DLD1 (cell line): ENCODE measurements around the gene ADAM33.

Experiments used
- in situ Hi-C: cut with HindIII; loops from 2 replicates; pipeline ENCODE4 v1.10.0; 2017; ENCODE audit warnings: low sequenced_read_pairs

ADAM33 gene

DNA sequence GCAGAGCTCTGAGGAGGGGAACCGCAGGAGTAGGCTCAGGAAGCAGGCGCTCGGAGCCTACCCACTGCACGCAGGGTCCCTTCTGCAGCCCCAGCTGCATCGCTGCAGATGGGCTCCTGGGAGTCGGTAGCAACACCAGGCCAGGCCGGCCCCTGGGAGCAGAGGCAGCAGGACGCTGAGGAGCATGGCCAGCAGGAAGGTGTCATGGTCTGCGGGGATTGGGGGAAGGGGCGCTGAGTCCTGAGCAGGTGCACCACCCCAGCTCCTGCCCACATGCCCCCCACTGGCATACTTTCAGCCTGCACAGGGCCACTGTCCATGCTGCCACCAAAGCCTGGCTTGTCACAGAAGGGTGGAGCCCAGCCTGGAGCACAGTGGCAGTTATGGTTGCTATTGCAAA, 10.9 kb downstream of the ADAM33 start:
- in situ Hi-C loops: no loop called here

GRCh38 chr20:3670511-3670910, 11.3 kb downstream of the ADAM33 start:
- in situ Hi-C loops: no loop called here

- in situ Hi-C loops: no loop called here
These were observed 12.0 kb downstream of the ADAM33 start for GRCh38 chr20:3669710-3670367.

DNA sequence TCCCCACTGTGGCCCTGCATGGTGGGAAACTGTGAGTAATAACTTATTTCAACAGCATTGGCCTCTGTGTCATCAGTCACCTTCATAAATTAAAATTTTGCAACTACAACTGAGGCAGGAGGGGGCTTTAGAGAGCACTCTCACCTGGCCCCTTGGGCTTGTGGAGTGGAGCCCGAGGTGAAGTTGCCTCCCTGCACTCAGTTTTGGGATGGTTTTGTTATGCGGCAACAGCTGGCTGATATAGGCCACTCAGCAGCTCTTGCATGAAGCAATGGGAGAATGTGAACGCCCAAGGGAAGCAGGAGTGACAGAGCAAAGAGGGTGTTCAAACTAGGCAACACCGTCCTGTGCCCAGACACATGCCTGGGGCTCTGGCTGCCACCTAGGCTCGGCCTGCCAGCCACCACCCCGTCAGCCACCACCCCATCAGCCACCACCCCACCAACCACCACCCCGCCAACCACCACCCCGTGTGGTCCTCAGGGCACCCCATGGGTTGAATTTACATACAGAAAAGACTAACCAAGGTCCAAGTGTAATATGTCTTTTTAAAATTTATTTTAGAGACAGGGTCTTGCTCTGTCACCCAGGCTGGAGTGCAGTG, 14.3 kb downstream of the ADAM33 start:
- in situ Hi-C loops: no loop called here

DNA sequence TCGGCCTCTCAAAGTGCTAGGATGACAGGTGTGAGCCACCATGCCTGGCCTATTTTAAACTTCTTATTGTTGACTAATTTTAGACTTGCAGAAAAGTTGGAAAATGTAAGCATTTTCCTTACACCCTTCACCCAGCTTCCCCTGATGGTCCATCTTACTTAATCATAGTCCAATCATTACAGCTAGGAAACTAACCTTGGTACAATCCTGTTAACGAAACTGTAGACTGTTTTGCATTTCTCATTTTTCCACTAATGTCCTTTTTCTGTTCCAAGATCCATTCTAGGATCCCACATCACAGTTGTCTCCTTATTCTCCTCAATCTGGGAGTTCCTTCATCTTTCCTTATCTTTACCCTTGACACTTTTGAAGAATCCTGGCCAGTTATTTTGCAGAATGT, 18.0 kb downstream of the ADAM33 start:
- in situ Hi-C loops: no loop called here

DNA sequence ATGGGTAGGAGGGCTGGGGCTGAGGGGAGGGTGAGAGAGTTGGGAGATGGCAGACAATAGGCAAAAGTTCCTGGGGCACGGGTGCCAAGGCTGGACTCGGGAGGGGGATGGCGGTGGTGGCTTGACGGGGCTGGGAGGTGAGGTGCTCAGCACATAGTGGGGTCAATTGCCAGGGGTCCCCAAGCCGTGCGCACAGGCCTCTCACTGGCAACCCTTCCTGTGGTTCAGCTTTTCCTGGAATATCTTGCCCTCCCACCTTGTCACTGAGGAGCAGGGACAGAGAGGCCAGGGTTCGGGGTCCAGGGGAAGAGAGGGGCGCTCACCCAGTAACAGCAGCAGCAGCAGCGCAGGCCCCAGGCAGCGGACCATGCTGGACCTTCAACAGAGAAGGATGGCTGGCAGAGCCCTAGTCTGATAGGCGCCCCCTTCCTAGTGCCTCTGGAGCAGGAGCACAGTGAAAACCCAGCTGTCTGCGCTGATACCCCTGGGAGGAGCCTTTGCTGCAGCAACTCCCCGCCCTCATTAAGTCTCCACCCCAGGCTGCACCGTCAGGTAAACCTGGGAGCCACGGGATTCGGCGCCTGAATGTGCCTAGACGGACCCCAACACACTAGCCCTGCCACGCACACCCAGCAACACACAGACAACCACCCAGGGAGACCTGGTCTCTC, 18.6 kb downstream of the ADAM33 start, which contains the start of gene GFRA4:
Gene GFRA4, minus strand, starts transcription at position 369 of the 671 bp plus-strand sequence. Its CDS starts 0 bp downstream, at position 369.
- in situ Hi-C loops: no loop called here

DNA sequence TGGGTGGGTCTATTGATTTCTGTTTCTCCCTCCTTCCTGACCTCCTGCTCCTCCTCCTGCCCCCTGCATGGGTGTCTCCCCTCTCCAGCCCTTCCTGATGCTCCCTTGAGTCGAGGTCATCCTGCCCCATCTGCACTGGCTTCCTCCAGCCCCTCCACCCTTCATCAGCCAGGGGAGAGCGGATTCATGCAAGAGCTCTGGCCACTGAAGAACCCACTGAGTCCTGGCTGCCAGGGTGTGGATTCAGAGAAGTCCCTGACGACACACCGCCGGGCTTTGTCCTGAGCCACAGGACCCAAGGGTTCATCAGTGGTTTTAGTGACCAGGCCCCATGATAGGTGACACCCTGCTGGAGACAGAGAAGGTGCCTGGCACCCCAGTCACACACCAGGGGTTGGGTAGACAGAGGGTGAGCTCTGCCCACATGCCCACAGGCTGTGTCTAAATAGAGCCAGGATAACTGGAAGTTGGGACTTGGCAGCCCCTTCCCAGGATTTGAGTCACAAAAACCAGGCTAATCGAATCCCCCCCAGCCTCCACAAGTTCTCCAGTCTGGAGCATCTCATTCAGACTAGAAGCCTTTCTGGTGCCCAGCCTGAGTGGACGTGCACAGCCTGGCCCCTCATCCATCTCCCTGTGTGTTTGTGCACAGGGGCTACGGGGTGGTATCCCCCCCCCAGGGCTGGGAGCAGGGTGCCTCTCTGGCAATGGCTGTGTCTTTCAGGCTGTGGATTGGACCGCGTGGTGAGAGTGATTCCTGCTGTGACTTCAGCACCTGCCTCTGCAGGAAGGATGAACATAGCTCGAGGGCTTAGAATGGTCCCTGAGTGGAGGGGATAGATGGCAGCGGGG, 19.8 kb downstream of the ADAM33 start:
- in situ Hi-C loops: no loop called here

GRCh38 chr20:3661060-3661813, 20.6 kb downstream of the ADAM33 start:
- in situ Hi-C loops: no loop called here

DNA sequence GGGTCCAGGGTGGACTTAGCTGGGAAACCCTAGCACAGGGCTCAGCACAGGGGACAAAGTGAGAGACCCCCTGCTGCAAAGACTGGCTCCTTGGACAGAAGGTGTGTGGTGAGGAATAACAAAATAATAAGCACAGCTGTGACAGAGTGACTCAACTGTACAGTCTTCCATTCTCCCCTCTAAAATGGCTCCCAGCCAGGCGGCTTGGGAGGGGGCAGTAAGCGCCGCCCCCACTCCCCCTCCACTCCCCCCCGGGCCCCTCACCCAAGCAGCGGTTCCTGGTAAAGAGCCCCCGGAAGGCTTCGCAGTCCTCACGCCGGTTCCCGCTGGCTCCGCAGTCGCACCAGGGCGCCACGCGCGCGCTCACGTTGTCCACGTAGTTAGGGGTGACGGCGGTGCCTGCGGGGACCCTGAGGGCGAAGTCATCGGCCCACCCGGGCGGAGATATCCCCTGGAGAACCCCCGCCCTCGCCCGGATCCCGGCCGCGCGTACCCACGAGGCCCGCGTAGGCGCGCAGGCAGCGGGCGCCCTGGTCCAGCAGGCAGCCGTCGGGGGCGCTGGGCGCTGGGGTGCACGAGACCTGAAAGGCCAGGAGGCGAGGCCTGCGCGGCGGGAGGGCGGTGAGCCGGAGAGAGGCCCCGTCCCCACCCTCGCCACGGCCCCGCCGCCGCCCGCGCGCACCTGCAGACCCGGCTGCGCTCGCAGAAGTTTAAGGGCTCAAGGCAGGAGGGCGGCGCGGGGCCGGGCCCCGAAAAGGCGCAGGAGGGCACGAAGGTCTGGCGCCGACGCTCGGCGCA, 21.3 kb downstream of the ADAM33 start:
- in situ Hi-C loops: no loop called here

DNA sequence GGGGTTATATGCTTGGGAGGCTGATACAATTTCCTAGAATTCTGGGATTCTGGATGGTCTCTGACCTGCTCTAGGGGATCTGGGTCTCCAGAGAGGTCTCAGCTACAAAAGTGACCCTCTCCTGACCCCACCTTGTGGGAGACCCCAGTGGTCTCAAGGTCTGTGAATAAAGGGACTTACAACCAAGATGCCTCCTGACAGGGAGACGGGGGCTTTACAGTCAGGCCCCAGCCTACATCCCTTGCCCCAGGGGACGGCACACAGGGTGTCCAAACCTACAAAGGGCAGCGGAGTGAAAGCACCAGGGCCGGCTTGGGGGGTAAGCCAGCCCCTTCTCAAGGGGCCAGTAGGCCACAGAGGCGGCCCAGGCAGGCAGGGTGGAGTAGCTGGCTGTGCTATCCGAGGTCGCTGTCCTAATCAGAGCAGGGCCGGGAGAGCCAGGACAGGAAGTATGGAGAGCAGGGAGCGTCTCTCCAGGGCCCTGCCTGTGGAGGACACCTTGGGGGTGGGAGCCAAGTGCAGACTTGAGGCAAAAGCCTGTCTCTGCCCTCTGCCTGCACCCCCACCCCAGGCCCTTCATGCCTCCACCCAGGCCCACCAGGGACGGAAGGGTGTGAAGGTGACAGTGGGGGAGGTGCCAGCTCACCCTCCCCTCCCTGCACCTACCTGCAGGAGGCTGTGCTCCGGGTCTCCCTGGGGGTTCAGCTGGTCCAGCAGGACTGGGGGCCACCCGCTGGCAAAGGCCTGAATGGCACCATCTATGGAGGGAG, 22.1 kb downstream of the ADAM33 start:
- in situ Hi-C loops: no loop called here

DNA sequence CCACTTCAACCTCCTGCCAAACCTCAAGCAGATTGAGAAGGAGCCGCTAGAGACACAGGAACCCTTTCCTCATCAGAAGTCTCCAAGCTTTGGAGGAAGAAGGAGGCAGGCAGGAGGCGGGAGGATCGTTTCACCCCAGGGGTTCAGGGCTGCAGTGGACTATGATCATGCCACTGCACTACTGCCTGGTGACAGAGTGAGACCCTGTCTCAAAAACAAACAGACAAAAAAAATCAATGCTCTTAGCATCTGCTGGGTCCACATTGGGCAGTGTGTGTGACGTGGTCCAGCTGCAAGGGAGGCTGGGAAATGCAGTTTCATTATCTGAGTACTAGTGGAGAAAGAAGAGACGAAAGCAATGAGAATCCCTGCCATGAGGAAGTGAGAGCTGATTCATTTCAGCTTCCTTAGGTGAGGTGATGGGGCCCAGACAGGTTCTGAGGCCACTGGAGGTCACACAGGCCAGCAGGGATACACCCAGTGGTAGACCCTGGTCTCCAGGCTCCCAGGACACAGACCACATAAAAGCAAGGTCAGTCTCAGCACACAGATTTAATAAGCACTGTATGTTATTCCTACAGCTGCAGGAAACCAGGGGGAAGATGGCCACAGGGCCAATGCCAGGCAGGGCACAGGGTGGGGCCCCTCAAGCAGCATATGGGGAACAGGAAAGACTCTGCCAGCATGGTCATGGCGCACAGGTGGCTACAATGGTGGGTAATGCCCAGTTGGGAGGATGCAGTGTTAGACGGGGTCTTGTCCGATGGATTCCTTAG, 22.9 kb downstream of the ADAM33 start:
- in situ Hi-C loops: no loop called here

GRCh38 chr20:3658019-3658715, 23.6 kb downstream of the ADAM33 start:
- in situ Hi-C loops: no loop called here

DNA sequence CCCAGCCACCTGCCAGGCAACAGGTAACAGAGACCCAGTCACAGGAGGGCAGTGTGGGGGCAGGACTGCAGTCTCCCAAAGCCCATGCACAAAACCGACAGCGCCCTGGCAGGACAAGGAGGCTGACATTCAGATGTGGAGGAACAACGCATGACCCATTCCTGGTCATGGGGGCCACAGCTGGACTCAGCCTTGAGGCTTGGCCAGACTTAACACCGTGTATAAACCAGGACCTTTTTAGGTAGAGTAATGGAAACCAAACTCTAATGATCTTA, 26.7 kb downstream of the ADAM33 start:
- in situ Hi-C loops: no loop called here

GRCh38 chr20:3654326-3655130, 27.3 kb downstream of the ADAM33 start:
- in situ Hi-C loops: no loop called here

GRCh38 chr20:3653921-3654320, 27.9 kb downstream of the ADAM33 start:
- in situ Hi-C loops: no loop called here

- in situ Hi-C loops: no loop called here
These were observed 28.9 kb downstream of the ADAM33 start for GRCh38 chr20:3652676-3653596.
